HepG2 (cell line): ENCODE results near the gene GPX5. TPM values are rescaled to one million over a fixed set of nuclear protein-coding genes. Genes with fewer than 3 reads are reported as not detected.

Source experiments
- BCLAF1 ChIP-seq: fragments of 450-650 bp; IDR thresholded peaks from 2 replicates; pipeline ENCODE4 v1.6.1; 2017; ENCODE audit warnings: mild to moderate bottlenecking
- GRHL1 ChIP-seq: sonication (generic); formaldehyde crosslinking; conservative IDR thresholded peaks from 2 replicates; pipeline ENCODE4 v1.8.0; 2022; ENCODE audit warnings: missing genetic modification reagents
- KAT7 ChIP-seq: IDR thresholded peaks from 2 replicates; pipeline ENCODE4 v1.6.1; 2018; ENCODE audit warnings: borderline replicate concordance, missing compliant biosample characterization
- KDM2A ChIP-seq: sonication (generic); formaldehyde crosslinking; IDR thresholded peaks from 2 replicates; pipeline ENCODE4 v1.4.0; 2020; ENCODE audit warnings: low read depth, missing genetic modification reagents, borderline replicate concordance
- KMT2A ChIP-seq: sonication (generic); formaldehyde crosslinking; IDR thresholded peaks from 2 replicates; pipeline ENCODE4 v1.4.0; 2020; ENCODE audit warnings: missing genetic modification reagents
- LCORL ChIP-seq, 2 experiments: fragments of 450-650 bp in 1 of 2; sonication (generic) in 1 of 2; formaldehyde crosslinking in 1 of 2; IDR thresholded peaks; 2 replicates each; pipeline versions ENCODE4 v1.5.0 to v1.6.1; 2017 to 2020; ENCODE audit warnings: antibody characterized with exemption in 1 of 2, missing genetic modification reagents in 1 of 2
- MED13 ChIP-seq: sonication (generic); formaldehyde crosslinking; IDR thresholded peaks from 2 replicates; pipeline ENCODE4 v1.5.0; 2020; ENCODE audit warnings: missing genetic modification reagents
- MTF1 ChIP-seq: sonication (generic); formaldehyde crosslinking; IDR thresholded peaks from 2 replicates; pipeline ENCODE4 v1.5.0; 2020; ENCODE audit warnings: missing genetic modification reagents
- SRSF1 ChIP-seq: fragments of 200-400 bp; formaldehyde crosslinking; optimal IDR thresholded peaks from 2 replicates; pipeline ENCODE3; 2017; ENCODE audit warnings: mild to moderate bottlenecking, low read depth, low read length, moderate library complexity
- SRSF4 ChIP-seq: fragments of 200-400 bp; formaldehyde crosslinking; IDR thresholded peaks from one replicate; pipeline ENCODE4 v1.6.1; 2018; ENCODE audit warnings: mild to moderate bottlenecking, low read depth, low read length, moderate library complexity; ENCODE audit not compliant: poor library complexity, severe bottlenecking
- ZMAT5 ChIP-seq: sonication (generic); formaldehyde crosslinking; IDR thresholded peaks from 2 replicates; pipeline ENCODE4 v1.5.0; 2020; ENCODE audit warnings: mild to moderate bottlenecking, low read depth, missing genetic modification reagents, borderline replicate concordance
- ZMYM4 ChIP-seq: sonication (generic); formaldehyde crosslinking; IDR thresholded peaks from 2 replicates; pipeline ENCODE4 v1.8.1; 2023; ENCODE audit warnings: mild to moderate bottlenecking, missing genetic modification reagents
- ZNF281 ChIP-seq: sonication (generic); formaldehyde crosslinking; IDR thresholded peaks from 2 replicates; pipeline ENCODE4 v1.4.0; 2020; ENCODE audit warnings: missing genetic modification reagents, borderline replicate concordance
- ZNF512 ChIP-seq: sonication (generic); formaldehyde crosslinking; IDR thresholded peaks from 2 replicates; pipeline ENCODE4 v1.4.0; 2020; ENCODE audit warnings: mild to moderate bottlenecking, missing genetic modification reagents
- ZNF607 ChIP-seq: sonication (generic); formaldehyde crosslinking; IDR thresholded peaks from 2 replicates; pipeline ENCODE4 v1.5.1; 2020; ENCODE audit warnings: missing genetic modification reagents, mild to moderate bottlenecking, borderline replicate concordance
- ZNF768 ChIP-seq: sonication (generic); formaldehyde crosslinking; IDR thresholded peaks from 2 replicates; pipeline ENCODE4 v1.4.0; 2020; ENCODE audit warnings: missing genetic modification reagents
- ZNF777 ChIP-seq: sonication (generic); formaldehyde crosslinking; IDR thresholded peaks from 2 replicates; pipeline ENCODE4 v1.4.0; 2020; ENCODE audit warnings: missing genetic modification reagents
- ZSCAN30 ChIP-seq: sonication (generic); formaldehyde crosslinking; IDR thresholded peaks from 2 replicates; pipeline ENCODE4 v1.5.0; 2020; ENCODE audit warnings: mild to moderate bottlenecking, missing genetic modification reagents
- polyA plus RNA-seq, 8 experiments: library from polyadenylated mRNA; depleted of rRNA in 3 of 8; stranded (reverse) in 7 of 8; unstranded in 1 of 8; fragments of >200 nt; fragmentation: Illumina TruSeq in 4 of 8; extraction: Trizol in 4 of 8; gene quantifications; 2 replicates each; pipeline versions ENCODE4 v1.2.1 to v1.2.3, GENCODE V29; 2011 to 2016; ENCODE audit warnings: low read depth in 4 of 8, missing spikeins in 1 of 8, mixed read lengths in 1 of 8; ENCODE audit not compliant: insufficient read depth in 1 of 8
- total RNA-seq, 5 experiments: library from RNA; depleted of rRNA; stranded (reverse); fragments of >200 nt; fragmentation: Illumina TruSeq; extraction: Trizol; gene quantifications; 2 replicates each; pipeline ENCODE4 v1.2.3, GENCODE V29; 2016; ENCODE audit warnings: low read depth in 1 of 5

The GPX5 gene
- total and polyA plus RNA-seq, 2 of the 13 experiments (the other 11 are each of a cell fraction or from before 2014, with no cell fraction given): not detected

GRCh38 chr6:28489366-28490204 is 36.1 kb upstream of the GPX5 start (continued):
- no peak for TF ChIP-seq ZMAT5 (CRISPR knock-in tag)
- TF ChIP-seq MED13 (CRISPR knock-in tag): no peak
- TF ChIP-seq SRSF1: peak; percentile 87
- no peak for TF ChIP-seq GRHL1 (CRISPR knock-in tag)
- TF ChIP-seq KMT2A (CRISPR knock-in tag): 0 out of 2 replicates have a peak, but pooled peaks have one; percentile 24
- TF ChIP-seq KAT7 (CRISPR knock-in tag): no peak
- no peak for TF ChIP-seq MTF1 (CRISPR knock-in tag)
- 0 out of 2 replicates have a peak, but pooled peaks have one; percentile 23 for TF ChIP-seq ZNF777 (CRISPR knock-in tag)
- TF ChIP-seq KDM2A (CRISPR knock-in tag): peak; percentile 37; the same call in 1 of the 2 replicates
- TF ChIP-seq ZMYM4: 0 out of 2 replicates have a peak, but pooled peaks have one; percentile 28
- peak; percentile 44; the same call in 1 of the 2 replicates for TF ChIP-seq ZNF607
- peak; percentile 54; the same call in 1 of the 2 replicates for TF ChIP-seq ZNF512 (CRISPR knock-in tag)
- no peak for TF ChIP-seq SRSF4
- TF ChIP-seq ZSCAN30: no peak
- no peak for TF ChIP-seq BCLAF1
- no peak for TF ChIP-seq LCORL (IDR thresholded peaks at IDR 0.05)
- TF ChIP-seq LCORL (CRISPR knock-in tag; IDR thresholded peaks at IDR 0.05): peak; percentile 42; the same call in 1 of the 2 replicates
- TF ChIP-seq ZNF281 (CRISPR knock-in tag): peak; percentile 66; the same call in 1 of the 2 replicates
- peak; percentile 14; the same call in 1 of the 2 replicates for TF ChIP-seq ZNF768 (CRISPR knock-in tag)
